Caco-2 (cell line): ENCODE results near the gene KIAA1755. TPM values are rescaled to one million over a fixed set of nuclear protein-coding genes. Genes with fewer than 3 reads are reported as not detected.
"Not testable (repeated sequence)": the region's sequence is repeated elsewhere in the genome, so short reads cannot be mapped to it uniquely, and the experiment has no call there.

Experiments
- BruUV-seq: library from RNA; stranded (reverse); fragments of 400-500 nt; replicated peaks from 2 replicates; lab custom pipeline; 2021; lab: Mats Ljungman, UMichigan
- CTCF ChIA-PET: fragments of 300-600 bp; sonication (Branson Sonifier 250); formaldehyde crosslinking; loops from one replicate; lab custom pipeline; 2022; ENCODE audit warnings: antibody characterized with exemption; lab: Charles Lee
- POLR2A ChIA-PET: fragments of 300-600 bp; sonication (Branson Sonifier 250); formaldehyde crosslinking; loops from one replicate; lab custom pipeline; 2022; ENCODE audit warnings: antibody characterized with exemption; lab: Charles Lee
- DNase-seq, 2 experiments: peaks; one replicate each; pipeline versions ENCODE4 v3.0.0 to v3.0.0-alpha.2; 2020 to 2022
- H3K27me3 ChIP-seq: replicated peaks from 2 replicates; pipeline ENCODE4 v1.6.0; 2011; ENCODE audit warnings: low read length; ENCODE audit not compliant: control insufficient read depth, insufficient read depth
- H3K36me3 ChIP-seq: 2 replicates; pipeline ENCODE4 v1.5.1; 2011; ENCODE audit warnings: low read length; ENCODE audit not compliant: control insufficient read depth, insufficient read depth
- H3K4me1 ChIP-seq: fragments of 250-450 bp; sonication (Bioruptor Pico); 2 replicates; pipeline ENCODE4 v1.5.1; 2020; ENCODE audit warnings: mild to moderate bottlenecking
- H3K4me3 ChIP-seq: 2 replicates; pipeline ENCODE4 v1.5.1; 2011; ENCODE audit warnings: low read depth, mild to moderate bottlenecking, control low read depth, low read length
- H3K9me3 ChIP-seq: fragments of 250-450 bp; sonication (Bioruptor Pico); 2 replicates; pipeline ENCODE4 v1.5.1; 2020; ENCODE audit warnings: mild to moderate bottlenecking, moderate library complexity
- H3K27ac Mint-ChIP-seq: one replicate; pipeline ENCODE4 v1.8.0; 2022; ENCODE audit warnings: mixed read lengths; ENCODE audit not compliant: unreplicated experiment
- H3K27me3 Mint-ChIP-seq: one replicate; pipeline ENCODE4 v1.8.0; 2022; ENCODE audit warnings: mixed read lengths; ENCODE audit not compliant: insufficient read depth, unreplicated experiment
- H3K36me3 Mint-ChIP-seq: one replicate; pipeline ENCODE4 v1.8.0; 2022; ENCODE audit warnings: mild to moderate bottlenecking, mixed read lengths; ENCODE audit not compliant: insufficient read depth, unreplicated experiment
- H3K4me1 Mint-ChIP-seq: one replicate; pipeline ENCODE4 v1.8.0; 2022; ENCODE audit warnings: low read depth, mixed read lengths; ENCODE audit not compliant: unreplicated experiment
- H3K4me3 Mint-ChIP-seq: one replicate; pipeline ENCODE4 v1.8.0; 2022; ENCODE audit warnings: mild to moderate bottlenecking, moderate library complexity, mixed read lengths; ENCODE audit not compliant: unreplicated experiment
- H3K9me3 Mint-ChIP-seq: one replicate; pipeline ENCODE4 v1.8.0; 2022; ENCODE audit warnings: mixed read lengths; ENCODE audit not compliant: unreplicated experiment
- intact Hi-C: fragments of 100-400 bp; cut with micrococcal nuclease; formaldehyde crosslinking; loops from one replicate; pipeline ENCODE4 v1.10.0; 2022; ENCODE audit not compliant: unreplicated experiment
- total RNA-seq: library from RNA; stranded (reverse); gene quantifications from 2 replicates; pipeline ENCODE4 v1.2.3, GENCODE V29; 2022
- TF ChIP-seq, protein P1 (sequence below), 2 experiments: fragments of 200-600 bp in 1 of 2; IDR thresholded peaks; 1 replicate in 1 of 2; 2 replicates in 1 of 2; pipeline versions ENCODE4 v1.5.1 to v1.8.0; 2011 to 2022; ENCODE audit warnings: antibody characterized with exemption in 1 of 2, control low read depth in 1 of 2, inconsistent platforms in 1 of 2, low read depth in 1 of 2, low read length in 1 of 2, mild to moderate bottlenecking in 1 of 2, moderate library complexity in 1 of 2; ENCODE audit not compliant: insufficient read depth in 1 of 2, severe bottlenecking in 1 of 2, unreplicated experiment in 1 of 2

KIAA1755 gene
- total RNA-seq, 1 experiment from 2014 or later, result 0.20 TPM

DNA sequence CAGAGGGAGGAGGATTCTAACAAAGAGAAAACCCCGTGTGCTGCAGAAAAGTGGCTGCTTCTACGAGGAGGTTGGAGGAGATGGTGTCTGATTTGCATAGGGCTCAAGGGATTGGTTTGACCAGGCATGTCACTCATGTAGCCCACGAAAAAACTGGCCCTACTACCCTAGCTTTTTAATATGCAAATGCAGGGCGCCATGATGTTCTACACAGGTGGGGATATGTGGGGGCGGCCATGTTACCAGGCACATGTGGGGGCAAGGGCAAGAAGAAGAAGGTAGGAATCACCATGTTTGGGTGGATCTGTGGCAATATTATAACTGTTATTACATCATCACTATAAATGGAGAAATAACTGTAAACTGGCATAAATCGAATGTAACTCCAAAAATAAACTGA lies 9.9 kb downstream of the KIAA1755 start:
- no TSS peak for BruUV-seq

DNA sequence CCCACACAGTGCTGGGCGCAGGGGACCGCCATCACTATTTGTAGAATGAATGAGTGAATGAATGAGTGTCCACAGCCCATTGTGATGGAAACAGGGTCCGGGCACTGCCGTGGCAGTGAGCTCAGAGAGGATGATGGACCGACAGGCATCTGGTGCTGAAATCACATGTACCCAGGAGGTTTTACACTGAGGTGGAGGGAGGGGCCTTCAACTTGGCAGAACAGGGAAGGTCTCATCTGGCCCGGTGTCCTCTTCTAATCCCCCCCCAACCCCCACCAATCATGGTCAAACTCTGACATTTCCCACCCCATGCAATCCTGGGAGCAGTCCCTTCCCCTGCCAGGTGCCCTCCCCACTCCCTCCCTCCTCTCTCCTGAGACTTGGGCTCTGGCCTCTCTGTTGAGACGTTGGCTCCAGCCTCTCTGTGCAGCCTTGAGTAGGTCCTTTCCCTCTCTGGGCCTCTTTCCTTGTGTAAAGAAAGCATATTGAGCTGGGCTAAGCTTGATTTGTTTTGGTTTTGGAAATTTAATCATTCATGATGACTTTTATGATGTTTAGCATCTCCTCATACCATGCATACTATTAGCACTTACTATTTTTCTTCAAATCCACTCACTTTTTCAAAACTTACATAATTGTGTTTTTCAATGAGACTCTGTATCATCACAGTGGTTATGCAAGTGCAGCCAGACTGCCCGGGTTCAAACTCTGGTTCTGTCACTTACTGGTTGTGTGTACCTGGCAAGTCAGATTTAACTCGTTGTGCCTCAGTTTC lies 10.8 kb downstream of the KIAA1755 start:
- H3K27ac Mint-ChIP-seq, result no peak overlapping the region

More for the DNA sequence above, 9.9 kb downstream of the KIAA1755 start:
- ChIA-PET POLR2A (no interaction called here), CTCF (no interaction called here)
- Histone ChIP-seq H3K36me3 (no peaks in the 10 kb centered on the region), H3K4me1 (no peaks in the 10 kb centered on the region), H3K4me3 (no peak overlapping the region), H3K27me3 (no peaks in the 10 kb centered on the region), H3K9me3 (no peaks in the 10 kb centered on the region)
- H3K4me1 Mint-ChIP-seq, result no peaks in the 10 kb centered on the region
- no peak overlapping the region for H3K4me3 Mint-ChIP-seq
- TF ChIP-seq, protein P1, sequence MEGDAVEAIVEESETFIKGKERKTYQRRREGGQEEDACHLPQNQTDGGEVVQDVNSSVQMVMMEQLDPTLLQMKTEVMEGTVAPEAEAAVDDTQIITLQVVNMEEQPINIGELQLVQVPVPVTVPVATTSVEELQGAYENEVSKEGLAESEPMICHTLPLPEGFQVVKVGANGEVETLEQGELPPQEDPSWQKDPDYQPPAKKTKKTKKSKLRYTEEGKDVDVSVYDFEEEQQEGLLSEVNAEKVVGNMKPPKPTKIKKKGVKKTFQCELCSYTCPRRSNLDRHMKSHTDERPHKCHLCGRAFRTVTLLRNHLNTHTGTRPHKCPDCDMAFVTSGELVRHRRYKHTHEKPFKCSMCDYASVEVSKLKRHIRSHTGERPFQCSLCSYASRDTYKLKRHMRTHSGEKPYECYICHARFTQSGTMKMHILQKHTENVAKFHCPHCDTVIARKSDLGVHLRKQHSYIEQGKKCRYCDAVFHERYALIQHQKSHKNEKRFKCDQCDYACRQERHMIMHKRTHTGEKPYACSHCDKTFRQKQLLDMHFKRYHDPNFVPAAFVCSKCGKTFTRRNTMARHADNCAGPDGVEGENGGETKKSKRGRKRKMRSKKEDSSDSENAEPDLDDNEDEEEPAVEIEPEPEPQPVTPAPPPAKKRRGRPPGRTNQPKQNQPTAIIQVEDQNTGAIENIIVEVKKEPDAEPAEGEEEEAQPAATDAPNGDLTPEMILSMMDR (IDR thresholded peaks at IDR 0.05; ENCODE audit: insufficient read depth in 1 of 2, low read depth in 1 of 2, low read length in 1 of 2, severe bottlenecking in 1 of 2, unreplicated experiment in 1 of 2), result no peak
- H3K27ac Mint-ChIP-seq, result no peak overlapping the region
- H3K36me3 Mint-ChIP-seq, result no peaks in the 10 kb centered on the region
- H3K9me3 Mint-ChIP-seq, result no peaks in the 10 kb centered on the region
- intact Hi-C loops, result no loop called here
- DNase-seq, result no peak
- no peaks in the 10 kb centered on the region for H3K27me3 Mint-ChIP-seq

DNA sequence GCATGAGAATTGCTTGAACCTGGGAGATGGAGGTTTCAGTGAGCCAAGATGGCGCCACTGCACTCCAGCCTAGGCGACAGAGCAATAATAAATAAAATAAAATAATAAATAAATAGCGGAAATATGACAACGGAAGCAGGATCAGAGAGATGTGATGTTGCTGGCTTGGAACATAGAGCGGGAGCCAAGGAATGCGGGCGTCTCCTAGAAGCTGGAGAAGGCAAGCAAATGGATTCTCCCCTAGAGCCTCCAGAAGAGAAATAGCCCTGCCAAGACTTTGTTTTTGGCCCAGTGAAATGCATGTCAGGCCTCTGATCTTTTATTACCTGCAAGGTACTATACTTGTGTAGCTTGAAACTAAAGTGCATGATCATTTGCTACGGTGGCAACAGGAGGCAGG lies 12.4 kb downstream of the KIAA1755 start:
- H3K27me3 Mint-ChIP-seq, result no peaks in the 10 kb centered on the region
- CTCF ChIA-PET, result no interaction called here
- no peak overlapping the region for H3K27ac Mint-ChIP-seq

More for the DNA sequence above, 10.8 kb downstream of the KIAA1755 start:
- Histone ChIP-seq H3K4me3 (no peak overlapping the region), H3K4me1 (no peaks in the 10 kb centered on the region), H3K36me3 (no peaks in the 10 kb centered on the region), H3K9me3 (no peaks in the 10 kb centered on the region), H3K27me3 (no peaks in the 10 kb centered on the region)
- no TSS peak for BruUV-seq
- CTCF ChIA-PET, result no interaction called here
- TF ChIP-seq, protein P1 (IDR thresholded peaks at IDR 0.05; ENCODE audit: insufficient read depth in 1 of 2, low read depth in 1 of 2, low read length in 1 of 2, severe bottlenecking in 1 of 2, unreplicated experiment in 1 of 2), result no peak
- no peaks in the 10 kb centered on the region for H3K4me1 Mint-ChIP-seq
- intact Hi-C loops, result no loop called here
- peaks cover 8% of the 10 kb centered on the region for H3K9me3 Mint-ChIP-seq
- no peaks in the 10 kb centered on the region for H3K27me3 Mint-ChIP-seq
- POLR2A ChIA-PET, result interaction anchor here (0.6 kb wide), 1 partner anchor 186 kb away, joined by 4 read pairs; the partner anchor contains the start of gene SNHG17
- no peaks in the 10 kb centered on the region for H3K36me3 Mint-ChIP-seq
- DNase-seq, result no peak
- H3K4me3 Mint-ChIP-seq, result no peak overlapping the region

DNA sequence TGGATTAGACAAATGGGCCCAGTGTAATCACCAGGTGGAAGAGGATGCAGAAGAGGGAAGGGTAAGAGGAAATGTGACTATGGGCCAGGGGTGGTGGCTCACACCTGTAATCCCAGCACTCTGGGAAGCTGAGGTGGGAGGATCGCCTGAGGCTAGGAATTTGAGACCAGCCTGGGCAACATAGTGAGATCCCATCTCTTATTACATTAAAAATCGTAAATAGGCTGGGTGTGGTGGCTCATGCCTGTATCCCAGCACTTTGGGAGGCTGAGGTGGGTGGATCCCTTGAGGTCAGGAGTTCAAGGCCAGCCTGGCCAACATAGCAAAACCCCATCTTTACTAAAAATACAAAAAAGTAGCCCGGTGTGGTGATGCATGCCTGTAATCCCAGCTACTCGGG lies 12.8 kb downstream of the KIAA1755 start:
- H3K36me3 ChIP-seq, H3K9me3 ChIP-seq, H3K4me1 ChIP-seq, H3K27me3 ChIP-seq, H3K36me3 Mint-ChIP-seq, DNase-seq, intact Hi-C loops, POLR2A ChIA-PET, H3K4me3 ChIP-seq, H3K27me3 Mint-ChIP-seq, H3K27ac Mint-ChIP-seq, CTCF ChIA-PET, H3K4me3 Mint-ChIP-seq, H3K4me1 Mint-ChIP-seq, BruUV-seq: not testable (repeated sequence)
- H3K9me3 Mint-ChIP-seq, result peaks cover 28% of the 10 kb centered on the region

More for the DNA sequence above, 12.4 kb downstream of the KIAA1755 start:
- Histone ChIP-seq H3K27me3 (no peaks in the 10 kb centered on the region), H3K4me1 (no peaks in the 10 kb centered on the region), H3K4me3 (no peak overlapping the region), H3K36me3 (no peaks in the 10 kb centered on the region), H3K9me3 (peaks cover 5% of the 10 kb centered on the region)
- TF ChIP-seq, protein P1 (IDR thresholded peaks at IDR 0.05; ENCODE audit: insufficient read depth in 1 of 2, low read depth in 1 of 2, low read length in 1 of 2, severe bottlenecking in 1 of 2, unreplicated experiment in 1 of 2), result no peak
- Mint-ChIP-seq H3K36me3 (no peaks in the 10 kb centered on the region), H3K4me1 (no peaks in the 10 kb centered on the region), H3K9me3 (peaks cover 23% of the 10 kb centered on the region), H3K4me3 (no peak overlapping the region)
- POLR2A ChIA-PET, result no interaction called here
- intact Hi-C loops, result no loop called here
- no peak for DNase-seq
- no TSS peak for BruUV-seq
